ENCODE results near the gene POLA1. TPM values are rescaled to one million over a fixed set of nuclear protein-coding genes. Genes with fewer than 3 reads are reported as not detected.
"Not testable (repeated sequence)": the region's sequence is repeated elsewhere in the genome, so short reads cannot be mapped to it uniquely, and the experiment has no call there.

POLA1 gene
- polyA plus RNA-seq, 1 experiment = 2.2 TPM

DNA sequence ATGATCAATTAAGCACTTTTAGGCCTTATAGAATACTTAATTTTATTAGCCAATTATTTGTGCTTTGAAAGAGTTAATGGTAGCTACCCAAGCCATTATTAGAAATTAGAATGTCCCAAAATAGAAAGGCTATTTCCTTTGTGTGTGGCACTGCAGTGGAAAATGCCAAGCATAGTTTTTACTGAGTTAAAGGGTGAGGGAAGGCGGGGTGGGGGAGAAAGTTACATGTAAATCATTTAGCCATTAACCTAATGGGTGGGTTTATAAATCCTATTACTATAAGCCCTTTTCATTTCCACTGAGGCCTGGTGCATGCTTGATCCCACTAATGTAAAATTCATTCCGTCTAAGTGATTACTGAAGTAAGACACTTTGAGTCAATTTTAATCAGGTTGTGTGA lies 105.8 kb downstream of the POLA1 start:
- ChIA-PET POLR2A (no interaction called here), CTCF (interaction anchor here (0.8 kb wide), 1 partner anchor 47 kb away, joined by 3 read pairs; no protein-coding TSS in a partner anchor)
- DNase-seq (ENCODE audit: low read depth, low spot score) = no peak

GRCh38 chrX:24805201-24805600 lies 111.5 kb downstream of the POLA1 start:
- Histone ChIP-seq H3K27ac (ENCODE audit: low read depth, low read length) (no peak overlapping the region), H3K27me3 (ENCODE audit: control insufficient read depth, insufficient read depth, low read length) (no peaks in the 10 kb centered on the region), H3K4me3 (ENCODE audit: low read depth, low read length) (no peak overlapping the region), H3K9me3 (ENCODE audit: control insufficient read depth, insufficient read depth, low read length) (no peaks in the 10 kb centered on the region)
- CTCF ChIA-PET = interaction anchor here (1.0 kb wide), 1 partner anchor 34 kb away, joined by 4 read pairs; no protein-coding TSS in a partner anchor
- no peak for DNase-seq (ENCODE audit: low read depth, low spot score)
- POLR2A ChIA-PET = no interaction called here
- TF ChIP-seq, protein P1, sequence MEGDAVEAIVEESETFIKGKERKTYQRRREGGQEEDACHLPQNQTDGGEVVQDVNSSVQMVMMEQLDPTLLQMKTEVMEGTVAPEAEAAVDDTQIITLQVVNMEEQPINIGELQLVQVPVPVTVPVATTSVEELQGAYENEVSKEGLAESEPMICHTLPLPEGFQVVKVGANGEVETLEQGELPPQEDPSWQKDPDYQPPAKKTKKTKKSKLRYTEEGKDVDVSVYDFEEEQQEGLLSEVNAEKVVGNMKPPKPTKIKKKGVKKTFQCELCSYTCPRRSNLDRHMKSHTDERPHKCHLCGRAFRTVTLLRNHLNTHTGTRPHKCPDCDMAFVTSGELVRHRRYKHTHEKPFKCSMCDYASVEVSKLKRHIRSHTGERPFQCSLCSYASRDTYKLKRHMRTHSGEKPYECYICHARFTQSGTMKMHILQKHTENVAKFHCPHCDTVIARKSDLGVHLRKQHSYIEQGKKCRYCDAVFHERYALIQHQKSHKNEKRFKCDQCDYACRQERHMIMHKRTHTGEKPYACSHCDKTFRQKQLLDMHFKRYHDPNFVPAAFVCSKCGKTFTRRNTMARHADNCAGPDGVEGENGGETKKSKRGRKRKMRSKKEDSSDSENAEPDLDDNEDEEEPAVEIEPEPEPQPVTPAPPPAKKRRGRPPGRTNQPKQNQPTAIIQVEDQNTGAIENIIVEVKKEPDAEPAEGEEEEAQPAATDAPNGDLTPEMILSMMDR (IDR thresholded peaks at IDR 0.05; ENCODE audit: low read depth, low read length) = no peak

More for the DNA sequence above, 105.8 kb downstream of the POLA1 start:
- Histone ChIP-seq H3K9me3 (ENCODE audit: control insufficient read depth, insufficient read depth, low read length) (no peaks in the 10 kb centered on the region), H3K4me3 (ENCODE audit: low read depth, low read length) (no peak overlapping the region), H3K27ac (ENCODE audit: low read depth, low read length) (no peak overlapping the region), H3K27me3 (ENCODE audit: control insufficient read depth, insufficient read depth, low read length) (no peaks in the 10 kb centered on the region)
- TF ChIP-seq, protein P1 (IDR thresholded peaks at IDR 0.05; ENCODE audit: low read depth, low read length) = no peak

GRCh38 chrX:24819807-24820206 lies 126.1 kb downstream of the POLA1 start:
- POLR2A ChIA-PET = interaction anchor here (0.6 kb wide), 1 partner anchor 14 kb away, joined by 3 read pairs; no protein-coding TSS in a partner anchor
- H3K27ac ChIP-seq (ENCODE audit: low read depth, low read length); H3K4me3 ChIP-seq (ENCODE audit: low read depth, low read length); DNase-seq (ENCODE audit: low read depth, low spot score); H3K9me3 ChIP-seq (ENCODE audit: control insufficient read depth, insufficient read depth, low read length); H3K27me3 ChIP-seq (ENCODE audit: control insufficient read depth, insufficient read depth, low read length): not testable (repeated sequence)
- CTCF ChIA-PET = interaction anchor here (2.0 kb wide), 1 partner anchor 19 kb away, joined by 6 read pairs; no protein-coding TSS in a partner anchor

DNA sequence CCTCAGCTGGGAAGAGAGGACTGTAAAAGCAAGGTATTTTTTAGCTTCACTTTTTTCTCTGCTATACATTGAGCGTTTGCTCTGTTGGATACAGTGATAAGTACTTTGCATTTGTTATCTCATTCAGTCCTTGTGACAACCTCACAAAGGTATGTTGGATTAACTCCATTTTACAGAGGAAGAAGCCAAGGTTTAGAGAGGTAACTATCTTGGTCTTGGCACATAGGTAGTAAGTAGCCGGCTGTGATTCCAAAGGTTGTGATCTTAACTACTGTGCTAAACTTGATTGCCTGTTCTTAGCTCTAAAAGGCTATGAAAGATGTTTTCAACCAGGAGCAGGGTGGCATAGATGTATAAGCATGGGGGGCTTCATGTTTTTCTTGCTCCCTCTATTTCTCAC lies 134.4 kb downstream of the POLA1 start:
- Histone ChIP-seq H3K4me3 (ENCODE audit: low read depth, low read length) (no peak overlapping the region), H3K27me3 (ENCODE audit: control insufficient read depth, insufficient read depth, low read length) (no peaks in the 10 kb centered on the region), H3K9me3 (ENCODE audit: control insufficient read depth, insufficient read depth, low read length) (no peaks in the 10 kb centered on the region), H3K27ac (ENCODE audit: low read depth, low read length) (no peak overlapping the region)
- POLR2A ChIA-PET = no interaction called here
- DNase-seq (ENCODE audit: low read depth, low spot score) = no peak
- TF ChIP-seq, protein P1 (IDR thresholded peaks at IDR 0.05; ENCODE audit: low read depth, low read length) = no peak
- CTCF ChIA-PET = interaction anchor here (0.6 to 4.9 kb wide), 3 partner anchors 11 to 316 kb away, joined by 3 to 45 read pairs (median 3); no protein-coding TSS in a partner anchor

- POLR2A ChIA-PET = no interaction called here
- DNase-seq (ENCODE audit: low read depth, low spot score) = no peak
- CTCF ChIA-PET = interaction anchor here (4.9 kb wide), 1 partner anchor 11 kb away, joined by 45 read pairs; no protein-coding TSS in a partner anchor
- H3K27ac ChIP-seq (ENCODE audit: low read depth, low read length) = no peak overlapping the region
- no peak overlapping the region for H3K4me3 ChIP-seq (ENCODE audit: low read depth, low read length)
- no peaks in the 10 kb centered on the region for H3K9me3 ChIP-seq (ENCODE audit: control insufficient read depth, insufficient read depth, low read length)
- TF ChIP-seq, protein P1 (IDR thresholded peaks at IDR 0.05; ENCODE audit: low read depth, low read length) = no peak
- no peaks in the 10 kb centered on the region for H3K27me3 ChIP-seq (ENCODE audit: control insufficient read depth, insufficient read depth, low read length)
Measured at GRCh38 chrX:24828600-24828999, 134.9 kb downstream of the POLA1 start.

All from AG04450 (cell line).